ENCODE results near the gene CLCN7.
A peak's percentile ranks its signal among the peaks of the same experiment; 100 is the strongest.

CLCN7 gene

GRCh38 chr16:1427473-1428461, 47.1 kb downstream of the CLCN7 start:
- DNase-seq = no peak

- DNase-seq = no peak
These were observed 47.9 kb downstream of the CLCN7 start for GRCh38 chr16:1426734-1427471.

GRCh38 chr16:1425616-1426370, 49.0 kb downstream of the CLCN7 start:
- DNase-seq = no peak

GRCh38 chr16:1424028-1424427, 50.8 kb downstream of the CLCN7 start:
- DNase-seq = no peak

- DNase-seq = no peak
These were observed 52.8 kb downstream of the CLCN7 start for GRCh38 chr16:1422076-1422475.

GRCh38 chr16:1420111-1420539, 54.7 kb downstream of the CLCN7 start:
- DNase-seq = no peak

- DNase-seq = no peak
These were observed 58.3 kb downstream of the CLCN7 start for GRCh38 chr16:1416521-1416941.

- DNase-seq = peak; percentile 36
These were observed 60.1 kb downstream of the CLCN7 start, which contains the start of gene UNKL for GRCh38 chr16:1414532-1415260. Gene UNKL (minus strand): TSS chr16:1414704. CDS start chr16:1414691, 13 bp downstream.

GRCh38 chr16:1413684-1414531, 60.9 kb downstream of the CLCN7 start:
- peak; percentile 23 for DNase-seq

- no peak for DNase-seq
These were observed 62.0 kb downstream of the CLCN7 start for GRCh38 chr16:1412847-1413246.

- DNase-seq = peak; percentile 82
These were observed 66.5 kb downstream of the CLCN7 start for GRCh38 chr16:1408171-1408837.

- DNase-seq = peak; percentile 46
These were observed 67.1 kb downstream of the CLCN7 start for GRCh38 chr16:1407753-1408152.

- DNase-seq = no peak
These were observed 71.1 kb downstream of the CLCN7 start for GRCh38 chr16:1403733-1404132.

GRCh38 chr16:1403036-1403435, 71.8 kb downstream of the CLCN7 start:
- no peak for DNase-seq

GRCh38 chr16:1401758-1402154, 73.1 kb downstream of the CLCN7 start:
- no peak for DNase-seq

GRCh38 chr16:1401061-1401757, 73.6 kb downstream of the CLCN7 start:
- no peak for DNase-seq

- no peak for DNase-seq
These were observed 75.8 kb downstream of the CLCN7 start for GRCh38 chr16:1398826-1399581.

- no peak for DNase-seq
These were observed 76.5 kb downstream of the CLCN7 start for GRCh38 chr16:1398351-1398750.

GRCh38 chr16:1397779-1398178, 77.0 kb downstream of the CLCN7 start:
- DNase-seq = no peak
